ENCODE data around the gene SPSB3.
A peak's percentile ranks its signal among the peaks of the same experiment; 100 is the strongest.

The SPSB3 gene

GRCh38 chr16:1788095-1788707, 5.8 kb upstream of the SPSB3 start:
- DNase-seq, result no peak

DNA sequence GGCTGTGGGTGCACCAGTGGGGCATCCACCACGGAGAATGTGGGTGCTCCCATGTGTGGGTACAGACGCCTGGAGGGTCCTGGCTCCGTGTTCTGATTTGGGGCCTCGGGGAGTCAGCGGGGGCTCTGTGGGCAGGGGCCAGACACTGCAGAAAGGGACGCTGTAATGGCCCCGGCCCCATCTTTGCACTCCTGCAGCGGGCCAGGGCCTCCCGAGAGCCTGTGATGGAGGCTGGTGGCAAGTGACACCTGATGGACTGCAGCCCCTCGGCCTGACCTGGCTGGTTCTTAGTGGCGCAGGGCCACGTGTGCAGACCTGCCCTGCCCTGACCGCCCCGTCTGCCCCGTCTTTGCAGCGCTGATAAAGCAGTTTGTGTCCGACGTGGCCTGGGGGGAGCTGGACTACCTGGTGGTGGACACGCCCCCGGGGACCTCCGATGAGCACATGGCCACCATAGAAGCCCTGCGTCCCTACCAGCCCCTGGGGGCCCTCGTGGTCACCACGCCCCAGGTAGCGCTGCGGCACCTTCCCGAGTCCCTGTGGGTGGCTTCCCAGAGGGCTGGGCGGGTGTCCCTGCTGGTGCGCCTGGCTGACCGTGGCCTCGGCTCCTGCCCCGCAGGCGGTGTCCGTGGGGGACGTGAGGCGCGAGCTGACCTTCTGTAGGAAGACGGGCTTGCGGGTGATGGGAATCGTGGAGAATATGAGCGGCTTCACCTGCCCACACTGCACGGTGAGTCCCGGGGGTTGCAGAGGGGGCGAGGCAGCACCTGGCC, 5.1 kb upstream of the SPSB3 start:
- no peak for DNase-seq

DNA sequence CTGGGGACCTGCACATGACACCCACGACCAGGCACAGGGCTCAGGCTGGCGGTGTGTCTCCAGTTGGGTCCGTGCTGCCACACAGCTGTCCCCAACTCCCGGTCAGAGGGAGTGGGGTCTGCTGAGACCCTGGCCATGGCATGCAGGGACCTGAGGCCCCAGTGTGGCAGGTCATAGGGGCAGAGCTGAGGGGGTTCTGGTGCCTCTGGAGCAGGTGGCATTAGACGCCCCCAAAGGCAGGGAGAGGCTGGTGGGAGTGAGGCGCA, 4.6 kb upstream of the SPSB3 start:
- DNase-seq, result no peak

- DNase-seq, result no peak
Observed at GRCh38 chr16:1786242-1787055, 4.1 kb upstream of the SPSB3 start.

DNA sequence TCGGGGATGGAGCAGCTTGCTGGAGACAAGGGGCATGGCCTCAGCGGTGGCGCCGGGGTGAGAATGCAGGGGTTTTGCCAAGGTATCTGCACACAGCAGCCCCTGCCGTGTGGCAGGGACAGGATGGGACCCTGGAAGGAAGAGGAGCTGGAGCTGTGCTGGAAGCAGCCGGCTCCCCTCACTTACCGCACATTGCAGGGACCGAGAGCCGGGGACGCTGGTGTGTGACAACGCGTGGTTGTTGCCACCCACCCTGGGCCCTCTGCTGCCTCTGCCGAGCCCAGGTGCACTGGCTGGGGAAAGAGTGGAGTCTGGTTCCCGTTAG, 3.4 kb upstream of the SPSB3 start:
- no peak for DNase-seq

GRCh38 chr16:1784977-1785845, 2.8 kb upstream of the SPSB3 start:
- no peak for DNase-seq

DNA sequence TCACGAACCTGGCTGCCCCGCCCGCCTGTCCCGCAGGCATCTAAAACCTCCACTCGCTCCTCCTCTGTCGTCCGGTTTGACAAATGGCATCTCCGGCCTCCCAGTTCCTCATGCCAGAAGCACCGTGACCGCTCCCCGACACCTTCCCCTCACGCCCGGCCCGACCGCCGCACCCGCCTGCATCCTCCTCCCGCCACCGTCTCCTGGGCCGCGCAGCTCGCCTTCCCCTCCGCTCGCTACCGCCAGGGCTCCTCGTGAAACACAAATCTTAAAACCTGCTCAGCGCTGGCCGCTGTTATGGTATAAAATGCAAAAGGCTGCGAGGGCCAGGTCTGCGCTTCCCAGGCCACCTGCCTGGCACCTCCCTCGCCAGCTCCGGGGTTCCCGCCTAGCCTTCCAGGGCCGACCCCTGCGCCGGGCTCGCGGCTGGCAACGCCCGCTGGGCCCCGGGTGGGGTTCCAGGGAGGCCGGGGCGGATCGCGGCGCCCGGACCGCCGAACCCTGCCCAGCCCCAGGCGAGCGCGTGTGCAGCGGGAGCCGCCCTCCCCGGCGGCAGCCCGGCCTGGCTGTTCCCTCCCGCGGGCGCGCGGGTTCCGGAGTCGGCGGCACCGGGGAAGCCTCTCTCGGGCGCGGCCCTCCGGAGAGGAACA, 488 bp downstream of the SPSB3 start:
- peak; percentile 41 to 71 (median 54) for DNase-seq

DNA sequence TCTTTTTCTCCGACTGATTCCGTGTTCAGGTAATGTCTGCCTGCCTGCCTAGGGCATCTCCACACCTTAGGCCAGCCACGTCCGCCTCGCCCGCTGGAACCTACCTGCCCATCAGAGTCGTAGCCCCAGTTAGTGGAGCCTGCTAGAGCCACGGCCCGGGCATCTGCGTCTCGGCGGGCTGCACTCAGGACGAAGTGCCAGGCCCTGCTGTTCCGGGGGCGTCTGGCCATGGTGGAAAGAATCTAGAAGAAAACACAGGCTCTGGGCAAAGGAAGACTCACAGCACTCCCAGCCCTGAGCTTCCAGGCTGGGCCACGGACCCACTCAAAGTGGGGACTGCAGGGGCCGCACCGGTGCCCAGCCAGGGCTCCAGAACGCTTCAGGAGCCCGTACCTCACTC, 1.1 kb downstream of the SPSB3 start:
- DNase-seq, result no peak

DNA sequence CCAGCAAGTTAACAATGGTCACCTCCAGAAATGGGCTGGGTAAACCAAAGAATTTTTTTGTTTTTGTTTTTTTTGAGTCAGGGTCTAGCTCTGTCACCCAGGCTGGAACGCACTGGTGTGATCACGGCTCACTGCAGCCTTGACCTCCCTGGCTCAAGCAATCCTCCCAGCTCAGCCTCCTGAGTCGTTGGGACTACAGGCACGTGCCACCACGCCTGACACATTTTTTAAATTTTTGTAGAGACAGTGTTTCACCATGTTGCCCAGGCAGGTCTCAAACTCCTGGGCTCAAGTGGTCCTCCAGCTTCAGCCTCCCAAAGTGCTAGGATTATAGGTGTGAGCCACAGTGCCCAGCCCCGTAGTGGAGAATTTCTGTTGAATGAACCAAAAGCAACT, 1.7 kb downstream of the SPSB3 start:
- DNase-seq, result no peak

DNA sequence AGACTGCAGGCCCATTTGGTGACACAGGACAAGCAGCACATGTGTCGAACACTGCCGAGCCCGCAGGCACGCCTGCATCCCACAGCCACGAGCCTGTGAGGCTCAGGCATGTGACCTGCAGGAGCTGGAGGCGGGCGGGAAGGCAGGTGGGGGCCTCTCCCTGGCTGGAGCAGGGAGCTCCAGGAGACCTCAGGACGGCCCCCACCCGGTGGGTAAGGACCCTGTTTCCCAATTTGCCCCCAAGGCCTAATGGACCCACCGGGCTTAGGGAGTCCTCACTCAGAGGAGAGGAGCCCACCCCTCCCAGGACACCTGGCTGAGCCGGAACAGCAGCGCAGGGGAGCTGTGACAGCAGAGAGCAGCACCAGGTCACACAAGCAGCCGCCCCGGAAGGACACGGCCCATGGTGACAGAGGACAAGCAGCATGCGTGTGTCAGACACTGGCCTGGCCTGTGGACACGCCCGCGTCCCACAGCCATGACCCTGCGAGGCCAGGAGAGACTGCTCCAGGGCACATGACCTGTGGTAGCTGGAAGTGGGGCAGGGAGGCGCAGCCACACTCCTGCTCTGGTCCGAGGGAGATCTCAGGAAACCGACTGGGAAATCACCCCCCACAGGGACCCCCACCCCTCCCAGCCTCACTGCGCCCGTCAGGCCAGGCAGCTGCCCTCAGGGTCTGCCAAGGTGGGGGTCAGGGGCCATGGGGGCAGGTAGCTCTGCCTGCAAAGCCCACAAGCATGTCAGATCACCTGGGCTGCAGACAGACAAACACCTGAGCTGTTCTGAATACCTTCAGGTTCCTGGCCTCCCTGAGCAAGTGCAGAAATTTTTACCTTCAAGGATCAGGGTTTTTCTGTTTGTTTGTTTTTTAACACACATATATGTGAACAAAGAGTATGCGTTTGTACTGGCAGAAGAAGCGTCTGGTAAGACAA, 2.4 kb downstream of the SPSB3 start:
- DNase-seq, result no peak

- no peak for DNase-seq
Observed at GRCh38 chr16:1779234-1779701, 3.1 kb downstream of the SPSB3 start.

DNA sequence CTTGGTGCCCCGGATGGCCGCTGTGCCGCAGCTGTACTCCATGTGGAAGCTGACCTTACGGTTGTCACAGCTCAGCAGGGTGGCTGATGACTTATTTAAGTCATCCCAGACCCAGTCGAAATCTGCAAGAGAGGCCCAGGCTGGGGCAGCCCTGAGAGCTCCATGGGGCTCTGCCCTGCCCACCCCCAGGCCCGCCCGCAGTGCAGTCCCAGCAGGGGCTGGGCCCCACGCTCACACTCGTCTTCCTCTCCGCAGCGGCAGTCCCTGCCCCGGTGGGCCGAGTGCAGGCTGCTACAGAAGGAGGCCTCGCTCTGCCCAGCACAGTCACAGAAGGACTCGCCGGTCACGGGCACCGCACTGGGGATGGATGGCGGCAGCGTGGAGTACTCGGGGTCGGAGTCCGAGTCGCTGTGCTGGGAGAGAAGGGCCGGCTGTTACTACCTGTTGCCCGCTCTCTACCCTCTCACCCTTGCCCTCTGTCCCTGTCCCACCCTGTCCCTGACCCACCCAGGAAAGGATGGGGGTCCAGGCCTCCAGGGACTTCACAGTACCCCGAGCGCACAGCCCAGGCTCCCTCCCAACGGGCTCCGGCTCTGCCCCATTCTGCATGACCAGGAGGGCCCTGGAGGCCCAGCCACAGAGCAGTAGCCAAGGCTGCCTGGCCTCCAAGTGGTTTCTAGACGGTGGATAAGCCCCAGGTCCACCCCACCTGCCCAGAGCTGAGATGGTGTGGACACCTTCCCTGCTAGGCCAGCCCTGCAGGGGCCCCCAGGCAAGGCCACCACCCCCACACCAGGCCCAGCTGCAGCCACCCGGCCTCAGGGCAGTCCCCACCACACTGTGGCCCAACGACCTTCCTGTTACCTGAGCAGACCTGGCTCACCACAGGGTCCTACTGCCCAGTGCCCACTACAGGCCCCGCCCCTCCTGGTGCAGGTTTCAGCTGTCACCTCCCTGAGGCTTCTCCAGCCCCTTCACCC, 3.9 kb downstream of the SPSB3 start:
- no peak for DNase-seq

DNA sequence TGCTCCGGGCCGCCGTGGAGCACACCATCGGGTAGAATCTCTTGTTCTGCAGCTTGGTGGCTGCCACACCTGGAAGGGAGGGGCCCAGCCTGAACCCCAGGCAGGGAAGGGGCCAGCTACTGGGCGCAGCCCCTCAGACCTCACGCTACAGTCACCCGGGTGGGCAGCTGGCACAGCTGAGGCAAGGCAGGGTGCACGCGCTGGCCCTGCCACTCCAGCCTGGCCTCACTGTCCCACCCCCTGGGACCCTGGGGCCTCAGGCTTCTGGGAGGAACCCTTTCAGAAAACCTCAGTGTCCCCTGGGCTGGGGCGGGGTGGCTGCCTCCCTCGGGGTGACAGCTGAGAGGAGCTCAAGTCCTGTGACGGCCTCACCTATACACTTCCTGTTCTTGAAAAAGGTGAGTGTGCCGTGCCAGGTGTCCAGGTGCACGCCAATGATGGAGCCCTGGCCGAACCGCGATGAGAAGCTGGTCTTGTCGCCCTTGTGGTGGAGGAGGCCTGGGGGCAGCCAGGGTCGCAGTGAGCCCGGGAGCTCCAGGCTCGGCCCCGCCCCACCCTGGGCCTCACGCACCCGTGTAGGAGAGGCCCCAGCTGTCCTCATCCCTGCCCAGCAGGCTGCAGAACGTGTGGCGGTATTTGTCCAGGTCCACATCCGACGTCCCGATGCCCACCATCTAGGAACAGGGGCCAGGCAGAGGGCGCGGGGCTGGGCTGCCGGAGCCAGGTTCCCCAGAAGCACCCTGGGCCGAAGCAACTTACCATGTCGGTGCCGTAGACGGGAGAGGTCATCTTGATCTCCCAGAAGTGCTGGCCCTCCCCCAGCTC, 4.8 kb downstream of the SPSB3 start:
- DNase-seq, result no peak

GRCh38 chr16:1776991-1777374, 5.4 kb downstream of the SPSB3 start:
- DNase-seq, result no peak

DNA sequence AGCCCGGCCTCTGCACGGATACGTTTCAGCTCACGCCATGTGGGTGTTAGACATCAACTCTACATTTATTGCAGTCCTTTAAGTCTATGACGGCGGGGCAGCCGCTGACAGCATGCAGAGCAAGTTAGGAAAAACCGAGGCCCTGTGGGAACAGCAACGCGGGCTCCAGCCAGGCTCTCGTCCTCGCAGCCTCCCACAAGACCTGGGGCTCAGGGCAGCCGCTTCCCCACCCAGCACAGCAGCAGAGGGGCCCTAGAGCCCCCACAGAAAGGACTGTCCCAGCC, 5.8 kb downstream of the SPSB3 start:
- DNase-seq, result no peak

GRCh38 chr16:1775846-1776671, 6.3 kb downstream of the SPSB3 start:
- no peak for DNase-seq

GRCh38 chr16:1775006-1775845, 7.1 kb downstream of the SPSB3 start:
- DNase-seq, result no peak

- no peak for DNase-seq
Observed at GRCh38 chr16:1774448-1774780, 8.0 kb downstream of the SPSB3 start.
